ENCODE results near the gene ANKHD1. TPM values are rescaled to one million over a fixed set of nuclear protein-coding genes. Genes with fewer than 3 reads are reported as not detected.

ANKHD1 gene
- polyA plus RNA-seq, 1 donor from 2014 or later = 61.8 TPM

DNA sequence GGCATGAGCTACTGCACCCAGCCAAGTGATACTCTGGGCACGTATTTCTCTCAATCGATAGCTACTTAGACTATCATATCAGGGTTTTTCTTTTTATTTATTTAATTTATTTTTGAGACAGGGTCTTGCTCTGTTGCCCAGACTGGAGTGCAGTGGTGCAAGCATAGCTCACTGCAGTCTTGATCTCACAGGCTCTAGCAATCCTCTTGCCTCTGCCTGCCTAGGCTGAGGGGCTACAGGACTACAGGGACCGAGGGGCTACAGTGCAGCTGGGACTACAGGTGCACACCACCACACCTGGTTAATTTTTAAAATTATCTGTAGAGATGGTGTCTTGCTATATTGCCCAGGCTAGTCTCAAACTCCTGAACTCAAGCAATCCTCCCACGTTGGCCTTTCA, 20.3 kb upstream of the ANKHD1 start:
- Histone ChIP-seq H3K79me2 (replicated peaks; ENCODE audit: insufficient read depth, low read length) (no peaks in the 10 kb centered on the region), H3K9me3 (ENCODE audit: low read length) (no peaks in the 10 kb centered on the region), H3K27ac (ENCODE audit: low read length) (no peak overlapping the region), H3K4me2 (ENCODE audit: low read length) (no peak overlapping the region), H3K9me2 (ENCODE audit: insufficient read depth, low read length) (no peaks in the 10 kb centered on the region), H3K9ac (ENCODE audit: low read length) (no peak overlapping the region), H3K27me3 (ENCODE audit: insufficient read depth, low read depth, low read length) (no peaks in the 10 kb centered on the region), H3F3A (ENCODE audit: insufficient read depth, low read length, poor library complexity, severe bottlenecking) (no peaks in the 10 kb centered on the region), H2AFZ (ENCODE audit: low read depth, low read length) (no peak overlapping the region), H4K20me1 (ENCODE audit: insufficient read depth) (no peaks in the 10 kb centered on the region), H3K36me3 (ENCODE audit: insufficient read depth, low read length) (no peaks in the 10 kb centered on the region), H3K4me3 (ENCODE audit: low read length) (no peak overlapping the region)
- TF ChIP-seq, protein P1, sequence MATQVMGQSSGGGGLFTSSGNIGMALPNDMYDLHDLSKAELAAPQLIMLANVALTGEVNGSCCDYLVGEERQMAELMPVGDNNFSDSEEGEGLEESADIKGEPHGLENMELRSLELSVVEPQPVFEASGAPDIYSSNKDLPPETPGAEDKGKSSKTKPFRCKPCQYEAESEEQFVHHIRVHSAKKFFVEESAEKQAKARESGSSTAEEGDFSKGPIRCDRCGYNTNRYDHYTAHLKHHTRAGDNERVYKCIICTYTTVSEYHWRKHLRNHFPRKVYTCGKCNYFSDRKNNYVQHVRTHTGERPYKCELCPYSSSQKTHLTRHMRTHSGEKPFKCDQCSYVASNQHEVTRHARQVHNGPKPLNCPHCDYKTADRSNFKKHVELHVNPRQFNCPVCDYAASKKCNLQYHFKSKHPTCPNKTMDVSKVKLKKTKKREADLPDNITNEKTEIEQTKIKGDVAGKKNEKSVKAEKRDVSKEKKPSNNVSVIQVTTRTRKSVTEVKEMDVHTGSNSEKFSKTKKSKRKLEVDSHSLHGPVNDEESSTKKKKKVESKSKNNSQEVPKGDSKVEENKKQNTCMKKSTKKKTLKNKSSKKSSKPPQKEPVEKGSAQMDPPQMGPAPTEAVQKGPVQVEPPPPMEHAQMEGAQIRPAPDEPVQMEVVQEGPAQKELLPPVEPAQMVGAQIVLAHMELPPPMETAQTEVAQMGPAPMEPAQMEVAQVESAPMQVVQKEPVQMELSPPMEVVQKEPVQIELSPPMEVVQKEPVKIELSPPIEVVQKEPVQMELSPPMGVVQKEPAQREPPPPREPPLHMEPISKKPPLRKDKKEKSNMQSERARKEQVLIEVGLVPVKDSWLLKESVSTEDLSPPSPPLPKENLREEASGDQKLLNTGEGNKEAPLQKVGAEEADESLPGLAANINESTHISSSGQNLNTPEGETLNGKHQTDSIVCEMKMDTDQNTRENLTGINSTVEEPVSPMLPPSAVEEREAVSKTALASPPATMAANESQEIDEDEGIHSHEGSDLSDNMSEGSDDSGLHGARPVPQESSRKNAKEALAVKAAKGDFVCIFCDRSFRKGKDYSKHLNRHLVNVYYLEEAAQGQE (IDR thresholded peaks at IDR 0.05; ENCODE audit: borderline replicate concordance) = no peak
- no peak for TF ChIP-seq SMC3 (conservative IDR thresholded peaks at IDR 0.05; ENCODE audit: poor library complexity)
- no peak for TF ChIP-seq POLR2AphosphoS5 (IDR thresholded peaks at IDR 0.05)
- no peak for TF ChIP-seq RAD21 (conservative IDR thresholded peaks at IDR 0.05)
- no peak for TF ChIP-seq EZH2 (IDR thresholded peaks at IDR 0.05; ENCODE audit: borderline replicate concordance, insufficient read depth, low read length, poor library complexity, severe bottlenecking)
- TF ChIP-seq EP300 (conservative IDR thresholded peaks at IDR 0.05; ENCODE audit: poor library complexity, severe bottlenecking) = no peak
- no peak for TF ChIP-seq MXI1 (conservative IDR thresholded peaks at IDR 0.05; ENCODE audit: poor library complexity, severe bottlenecking)
- TF ChIP-seq, protein P2, sequence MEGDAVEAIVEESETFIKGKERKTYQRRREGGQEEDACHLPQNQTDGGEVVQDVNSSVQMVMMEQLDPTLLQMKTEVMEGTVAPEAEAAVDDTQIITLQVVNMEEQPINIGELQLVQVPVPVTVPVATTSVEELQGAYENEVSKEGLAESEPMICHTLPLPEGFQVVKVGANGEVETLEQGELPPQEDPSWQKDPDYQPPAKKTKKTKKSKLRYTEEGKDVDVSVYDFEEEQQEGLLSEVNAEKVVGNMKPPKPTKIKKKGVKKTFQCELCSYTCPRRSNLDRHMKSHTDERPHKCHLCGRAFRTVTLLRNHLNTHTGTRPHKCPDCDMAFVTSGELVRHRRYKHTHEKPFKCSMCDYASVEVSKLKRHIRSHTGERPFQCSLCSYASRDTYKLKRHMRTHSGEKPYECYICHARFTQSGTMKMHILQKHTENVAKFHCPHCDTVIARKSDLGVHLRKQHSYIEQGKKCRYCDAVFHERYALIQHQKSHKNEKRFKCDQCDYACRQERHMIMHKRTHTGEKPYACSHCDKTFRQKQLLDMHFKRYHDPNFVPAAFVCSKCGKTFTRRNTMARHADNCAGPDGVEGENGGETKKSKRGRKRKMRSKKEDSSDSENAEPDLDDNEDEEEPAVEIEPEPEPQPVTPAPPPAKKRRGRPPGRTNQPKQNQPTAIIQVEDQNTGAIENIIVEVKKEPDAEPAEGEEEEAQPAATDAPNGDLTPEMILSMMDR (IDR thresholded peaks at IDR 0.05; ENCODE audit: poor library complexity, severe bottlenecking) = no peak
- TF ChIP-seq TAF1 (IDR thresholded peaks at IDR 0.05; ENCODE audit: low read depth) = no peak

DNA sequence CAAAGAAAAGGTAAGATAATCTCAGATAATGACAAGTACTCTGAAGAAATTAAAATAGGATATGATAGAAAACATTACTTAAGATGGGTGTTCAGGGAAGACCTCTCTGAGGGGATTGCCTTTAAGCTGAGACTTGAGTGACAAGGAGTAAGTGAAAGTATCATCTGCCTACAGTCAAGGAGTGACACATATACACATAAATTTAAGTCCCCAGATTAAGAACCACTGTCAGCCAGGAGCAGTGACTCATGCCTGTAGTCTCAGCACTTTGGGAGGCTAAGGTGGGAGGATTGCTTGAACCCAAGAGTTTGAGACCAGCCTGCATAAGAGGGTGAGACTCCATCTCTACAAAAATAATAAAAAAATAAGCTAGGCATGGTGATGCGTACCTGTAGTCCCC, 19.7 kb upstream of the ANKHD1 start:
- H3K9me2 ChIP-seq (ENCODE audit: insufficient read depth, low read length) = no peaks in the 10 kb centered on the region
- H3K4me2 ChIP-seq (ENCODE audit: low read length) = no peak overlapping the region
- H3K9ac ChIP-seq (ENCODE audit: low read length) = no peak overlapping the region
- H2AFZ ChIP-seq (ENCODE audit: low read depth, low read length) = no peak overlapping the region
- no peaks in the 10 kb centered on the region for H3K36me3 ChIP-seq (ENCODE audit: insufficient read depth, low read length)
- H3K4me3 ChIP-seq (ENCODE audit: low read length) = no peak overlapping the region
- no peaks in the 10 kb centered on the region for H4K20me1 ChIP-seq (ENCODE audit: insufficient read depth)
- TF ChIP-seq EP300 (conservative IDR thresholded peaks at IDR 0.05; ENCODE audit: poor library complexity, severe bottlenecking) (no peak), SMC3 (conservative IDR thresholded peaks at IDR 0.05; ENCODE audit: poor library complexity) (no peak), POLR2AphosphoS5 (IDR thresholded peaks at IDR 0.05) (no peak)
- TF ChIP-seq, protein P2 (IDR thresholded peaks at IDR 0.05; ENCODE audit: poor library complexity, severe bottlenecking) = no peak
- no peaks in the 10 kb centered on the region for H3K79me2 ChIP-seq (replicated peaks; ENCODE audit: insufficient read depth, low read length)
- H3K27ac ChIP-seq (ENCODE audit: low read length) = no peak overlapping the region
- H3F3A ChIP-seq (ENCODE audit: insufficient read depth, low read length, poor library complexity, severe bottlenecking) = no peaks in the 10 kb centered on the region
- no peaks in the 10 kb centered on the region for H3K27me3 ChIP-seq (ENCODE audit: insufficient read depth, low read depth, low read length)
- H3K9me3 ChIP-seq (ENCODE audit: low read length) = no peaks in the 10 kb centered on the region
